ENCODE measurements around the gene HS6ST2.

HS6ST2 gene

DNA sequence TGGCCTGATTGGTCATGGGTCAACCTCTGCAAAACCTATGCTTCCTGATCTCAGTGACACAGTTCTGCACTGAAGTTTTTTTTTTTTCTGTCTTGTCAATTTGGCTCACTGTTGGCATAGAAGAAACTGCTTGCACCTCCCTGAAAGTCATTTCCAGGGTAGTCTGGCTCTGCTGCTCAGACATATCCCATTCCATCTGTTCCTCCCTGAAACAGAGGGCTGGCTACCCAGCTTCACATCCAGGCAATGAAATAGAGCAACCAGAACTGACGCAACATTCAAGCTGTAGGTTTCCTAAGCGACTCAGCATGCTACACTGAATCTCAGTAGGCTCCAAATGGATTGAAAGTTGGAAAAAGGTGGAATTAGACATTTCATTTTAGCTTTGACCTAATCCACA, 292.8 kb downstream of the HS6ST2 start:
- no peak for DNase-seq

DNA sequence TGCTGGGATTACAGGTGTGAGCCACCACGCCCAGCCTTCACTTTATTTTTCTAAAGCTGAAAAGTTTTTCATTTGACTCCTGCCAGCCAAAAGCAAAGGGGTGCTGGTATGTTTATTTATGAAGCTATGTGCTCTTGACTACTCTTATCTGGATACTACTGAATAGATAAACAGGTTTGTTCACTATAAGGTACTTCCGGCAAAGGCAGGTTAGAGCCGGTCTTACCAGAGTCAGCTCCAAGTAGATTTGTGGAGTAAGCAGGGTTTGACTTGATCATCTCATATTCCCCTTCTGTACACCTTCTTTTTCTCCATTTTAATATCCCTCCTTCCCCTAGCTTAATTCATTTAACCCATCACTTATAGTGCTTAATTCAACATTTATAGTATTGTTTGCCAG, 294.2 kb downstream of the HS6ST2 start:
- no peak for DNase-seq

DNA sequence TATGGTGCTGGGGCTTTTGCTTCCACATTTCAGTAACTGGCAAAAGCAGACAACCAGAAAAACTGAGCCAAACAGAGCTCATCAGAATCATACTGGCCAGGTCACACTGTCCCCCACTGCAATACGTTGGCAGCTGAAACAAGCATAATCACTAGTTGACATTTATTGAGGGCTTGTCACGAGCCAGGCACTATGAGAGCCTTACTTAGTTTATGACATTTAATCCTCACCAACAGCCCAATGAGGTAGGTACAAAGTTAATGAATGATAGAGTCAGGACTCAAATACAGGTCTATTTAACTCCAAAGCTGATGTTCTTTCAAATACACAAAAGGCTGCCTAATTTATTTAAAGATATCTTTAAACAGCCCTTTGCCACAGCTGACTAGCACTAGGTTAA, 295.6 kb downstream of the HS6ST2 start:
- DNase-seq, result no peak

DNA sequence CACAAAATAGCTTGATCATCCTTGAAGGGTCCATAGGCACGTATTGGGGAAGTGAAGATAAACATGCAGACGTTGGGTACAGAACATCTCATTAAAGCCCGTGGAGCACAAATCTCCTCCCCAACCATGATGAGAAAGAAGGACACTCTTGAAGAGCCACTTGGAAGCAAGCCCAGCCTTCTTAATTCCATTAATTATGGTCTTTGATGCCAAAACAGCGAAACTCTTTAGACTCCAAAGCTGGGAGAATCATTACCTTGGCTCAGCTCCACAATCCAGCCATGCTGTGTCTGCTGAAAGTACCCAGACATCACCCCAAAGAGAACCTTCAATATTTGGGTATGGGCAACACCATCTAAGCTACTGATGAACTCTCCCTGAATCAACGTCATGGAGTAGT, 300.6 kb downstream of the HS6ST2 start:
- DNase-seq, result no peak

DNA sequence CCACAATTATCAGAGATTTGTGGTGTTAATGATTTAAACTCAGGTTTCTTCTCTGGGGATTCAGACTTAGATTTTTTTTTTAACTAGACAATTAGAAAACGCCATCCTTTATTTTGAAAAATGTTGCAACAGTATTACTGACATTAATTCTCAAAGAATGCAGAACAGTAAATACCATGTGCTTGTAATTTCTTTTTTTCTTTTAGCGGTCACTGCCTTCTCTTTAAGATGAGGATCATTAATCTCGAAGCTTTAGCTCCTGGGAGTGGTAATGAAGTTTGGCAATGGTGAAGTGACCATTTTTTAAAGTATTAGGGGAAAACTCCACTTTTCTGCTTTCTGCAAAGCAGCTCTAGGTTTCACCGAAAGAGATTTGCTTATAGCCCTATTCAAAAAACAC, 305.6 kb downstream of the HS6ST2 start:
- no peak for DNase-seq

DNA sequence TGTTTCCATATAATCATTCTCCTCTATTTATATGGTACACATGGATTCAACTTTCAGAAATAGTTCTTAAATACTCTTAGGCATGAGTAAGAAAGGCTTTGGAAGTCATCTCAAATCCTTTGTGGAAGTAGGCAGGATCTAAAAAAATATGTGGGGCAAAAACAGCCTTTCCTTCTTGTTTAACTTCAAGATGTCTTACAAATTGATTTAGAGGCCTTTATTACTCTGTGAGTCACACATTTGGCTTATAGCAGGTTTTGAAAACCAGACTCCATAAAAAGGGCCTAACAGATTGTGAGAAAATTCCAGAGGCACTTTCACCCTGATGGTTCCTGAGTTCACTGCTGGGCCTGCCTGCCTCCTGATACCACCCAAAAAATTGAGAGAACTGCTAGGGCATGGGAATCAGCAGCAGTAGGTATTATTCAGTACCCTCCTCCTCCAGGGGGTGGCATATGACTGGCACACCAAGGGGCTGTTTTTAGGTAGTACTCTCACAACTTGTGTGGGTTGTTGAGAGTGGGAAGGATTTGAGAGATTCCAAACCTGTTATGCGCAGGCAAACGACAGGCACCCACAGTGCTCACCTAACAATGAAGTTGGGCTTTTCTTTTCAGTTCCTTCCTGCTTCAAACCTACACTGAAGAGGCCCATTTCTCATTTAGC, 306.9 kb downstream of the HS6ST2 start:
- no peak for DNase-seq

DNA sequence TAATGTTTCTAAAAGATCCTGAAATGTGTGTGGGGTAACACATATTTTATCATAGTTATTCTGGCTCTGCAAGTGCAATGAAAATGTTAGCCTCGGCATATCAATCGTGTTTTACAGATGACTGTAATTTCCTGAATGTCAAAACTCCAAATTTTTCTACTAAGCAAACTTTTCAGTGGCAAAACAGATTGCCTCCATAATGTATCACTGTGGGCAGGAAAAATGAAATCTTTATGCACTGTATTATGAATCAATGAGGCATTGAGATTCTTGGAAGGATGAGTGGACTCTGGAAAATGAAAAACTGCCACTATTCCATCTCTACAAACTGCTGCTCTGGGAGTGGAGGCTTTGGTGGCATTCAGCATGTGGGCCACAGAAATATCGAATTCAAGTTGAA, 309.5 kb downstream of the HS6ST2 start:
- DNase-seq, result no peak

DNA sequence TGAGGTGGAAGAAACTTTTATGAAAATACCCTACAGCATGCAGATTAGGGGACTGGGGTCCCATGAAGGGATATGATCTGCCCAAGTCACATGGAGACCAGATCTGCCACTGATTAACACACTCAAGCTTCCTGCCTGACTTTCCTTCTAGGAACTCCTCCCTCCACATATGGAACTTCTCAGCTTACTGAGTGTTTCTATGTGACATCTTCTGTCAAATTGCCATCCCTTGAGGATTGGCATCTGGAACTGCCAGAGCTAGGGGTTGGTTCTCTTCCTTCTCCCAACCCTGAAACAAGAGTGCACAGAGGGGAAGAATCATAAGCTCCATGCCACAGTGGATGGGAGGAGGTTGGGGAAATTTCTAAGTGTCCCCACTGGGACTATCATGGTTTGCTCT, 319.0 kb downstream of the HS6ST2 start:
- DNase-seq, result no peak

DNA sequence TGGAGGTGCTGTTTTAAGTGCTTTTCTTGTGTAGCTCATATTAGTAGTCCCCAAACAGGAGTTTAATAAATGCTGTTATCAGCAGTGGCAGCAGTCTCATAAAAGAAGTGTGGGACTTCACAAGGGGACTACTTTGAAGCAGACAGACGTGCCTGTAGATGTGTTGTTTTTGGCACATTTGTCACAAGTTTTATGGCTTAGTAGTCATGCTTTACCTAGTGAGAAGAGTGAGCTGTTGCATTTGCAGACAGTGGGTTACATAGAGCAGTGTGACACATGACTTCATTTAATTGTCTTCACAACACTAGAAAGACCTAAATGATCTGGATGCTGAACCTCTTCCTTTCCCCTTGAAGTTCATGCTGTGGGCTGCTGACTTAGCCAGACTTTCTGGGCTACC, 320.1 kb downstream of the HS6ST2 start:
- DNase-seq, result no peak

DNA sequence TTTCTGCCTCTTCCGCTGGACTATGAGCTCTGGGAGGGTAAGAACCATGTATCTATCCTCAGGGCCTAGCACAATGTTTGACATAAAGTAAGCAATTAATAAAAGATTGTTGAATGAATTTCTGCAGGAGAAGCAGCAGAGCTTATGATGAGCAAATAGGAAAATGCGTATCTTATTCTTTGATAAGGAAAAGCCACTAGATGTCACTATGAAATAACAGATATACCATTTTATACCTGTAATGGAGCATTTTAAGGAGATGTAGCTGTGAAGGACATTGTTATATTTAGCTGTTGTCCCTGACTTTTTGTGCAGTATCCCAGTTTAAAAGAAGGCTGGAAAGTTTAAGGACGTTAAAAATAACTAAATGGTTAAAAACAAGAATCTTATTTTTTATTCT, 322.3 kb downstream of the HS6ST2 start:
- no peak for DNase-seq

DNA sequence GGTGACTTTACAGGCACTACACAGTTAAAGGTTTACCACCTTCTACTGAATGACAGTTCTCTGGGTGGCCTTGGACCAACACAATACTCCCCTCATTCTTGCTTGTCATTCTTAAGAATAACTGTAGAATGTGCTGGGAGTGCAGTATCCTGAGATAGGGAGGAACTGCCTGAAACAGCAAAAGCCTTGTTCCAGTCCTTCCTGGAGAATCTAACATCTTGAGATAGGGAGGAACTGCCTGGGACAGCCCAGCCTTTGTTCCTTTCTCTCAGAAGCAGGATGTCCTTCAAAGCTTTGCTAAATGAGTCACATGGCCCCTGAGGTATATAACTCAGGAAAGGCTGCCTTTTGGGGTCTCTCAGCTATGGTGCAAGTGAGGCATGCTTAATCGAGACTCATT, 323.9 kb downstream of the HS6ST2 start:
- no peak for DNase-seq

DNA sequence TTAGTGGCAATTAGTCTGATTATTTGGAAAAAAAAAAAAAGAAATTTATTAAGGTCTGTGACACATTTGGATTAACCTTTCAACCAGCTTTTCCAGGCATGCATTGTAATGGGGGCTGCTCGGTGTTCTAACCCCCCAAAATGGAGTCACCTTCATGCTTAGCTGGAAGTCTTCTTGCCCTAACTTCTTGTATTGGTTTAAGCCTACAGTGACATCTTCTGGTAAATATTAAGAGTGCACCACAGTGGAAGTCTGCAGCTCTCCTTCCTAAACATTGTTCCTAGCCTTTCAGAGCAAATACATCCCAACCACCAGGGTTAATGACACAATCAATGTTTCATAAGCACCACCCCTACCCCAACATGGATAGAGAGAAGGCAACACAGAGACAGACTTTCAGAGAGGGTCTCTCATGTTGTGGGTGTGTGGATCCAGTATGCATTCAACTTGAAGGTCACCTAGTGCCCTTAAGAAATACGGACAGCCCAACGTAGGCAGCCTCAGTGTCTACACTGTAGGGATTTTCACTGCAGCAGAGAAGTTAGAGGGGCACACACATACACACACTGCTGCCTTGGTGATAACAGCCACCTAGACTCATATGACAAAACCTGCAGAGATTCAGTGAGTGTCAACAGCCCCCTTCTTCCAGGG, 326.7 kb downstream of the HS6ST2 start:
- DNase-seq, result no peak

DNA sequence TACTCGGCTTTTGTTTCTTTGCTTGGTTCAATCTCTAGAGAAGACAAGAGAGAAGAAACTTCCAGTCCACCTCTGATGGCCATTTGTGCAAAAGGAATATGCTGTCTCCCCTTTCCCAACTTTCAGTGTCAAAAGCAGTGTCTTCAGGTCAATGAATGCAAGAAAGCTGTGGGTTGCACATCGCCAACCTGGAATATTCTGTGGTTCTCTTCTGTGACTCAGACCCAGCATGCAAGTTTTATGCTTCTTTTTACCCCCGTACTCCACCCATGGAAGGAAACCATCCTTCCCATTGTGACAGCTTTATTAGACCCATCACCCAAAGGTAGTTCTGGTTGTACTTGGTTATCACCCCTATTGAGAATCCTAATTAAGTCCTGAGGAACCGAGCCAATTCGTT, 334.0 kb downstream of the HS6ST2 start:
- no peak for DNase-seq

DNA sequence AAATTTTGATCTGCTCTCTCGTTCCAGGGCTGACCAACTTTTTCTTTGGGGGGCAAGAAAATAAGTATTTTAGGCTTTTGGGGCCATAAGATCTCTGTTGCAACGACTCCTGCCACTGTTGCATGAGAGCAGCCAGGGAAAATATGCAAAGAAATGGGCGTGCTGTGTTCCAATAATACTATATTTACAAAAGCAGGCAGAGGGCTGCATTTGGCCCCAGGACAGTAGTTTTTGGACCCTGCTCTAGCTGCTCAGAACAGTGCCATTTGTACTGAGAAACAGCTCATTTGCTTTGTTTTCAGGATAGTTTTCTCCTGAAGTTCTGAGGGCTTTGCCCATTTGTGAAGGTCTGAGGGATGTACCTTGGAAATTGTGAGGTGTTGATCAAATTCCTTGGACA, 334.5 kb downstream of the HS6ST2 start:
- no peak for DNase-seq

DNA sequence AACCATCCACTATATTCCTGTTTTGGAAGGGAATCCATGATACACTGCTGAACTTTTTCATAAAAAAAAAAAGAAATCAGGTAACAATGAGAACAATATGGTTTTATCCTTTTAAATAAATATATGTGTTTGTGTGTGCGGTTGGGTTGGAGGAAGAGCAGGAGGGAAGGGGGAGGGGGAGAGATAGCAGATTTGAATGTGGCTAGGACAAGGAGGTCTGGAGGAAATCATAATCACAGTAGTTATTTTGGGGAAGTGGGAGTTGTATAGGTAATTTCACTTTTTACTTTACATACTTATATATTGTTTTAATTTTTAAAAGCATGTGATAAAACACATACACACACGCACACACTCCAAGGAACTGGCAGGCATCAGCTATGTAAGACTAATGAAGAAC, 335.1 kb downstream of the HS6ST2 start:
- no peak for DNase-seq

DNA sequence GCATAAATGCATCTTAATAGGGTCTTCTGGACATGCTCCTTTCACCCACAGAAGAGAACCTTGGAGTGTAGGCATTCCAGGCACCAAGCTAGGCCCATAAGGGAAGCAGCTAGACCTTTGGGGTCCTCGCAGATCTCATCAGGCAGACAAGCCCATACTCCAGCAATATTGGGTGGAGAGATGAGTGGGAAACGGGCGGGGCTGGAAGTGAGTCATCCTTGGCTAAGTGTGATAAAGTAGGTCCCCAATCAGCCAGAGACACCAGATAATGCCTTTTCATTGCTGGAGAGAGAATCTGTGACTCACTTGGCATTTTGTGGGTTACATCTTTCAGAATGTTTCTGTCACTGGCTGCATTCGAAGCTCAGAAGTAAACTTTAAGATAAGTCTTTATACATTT, 336.3 kb downstream of the HS6ST2 start:
- DNase-seq, result no peak

DNA sequence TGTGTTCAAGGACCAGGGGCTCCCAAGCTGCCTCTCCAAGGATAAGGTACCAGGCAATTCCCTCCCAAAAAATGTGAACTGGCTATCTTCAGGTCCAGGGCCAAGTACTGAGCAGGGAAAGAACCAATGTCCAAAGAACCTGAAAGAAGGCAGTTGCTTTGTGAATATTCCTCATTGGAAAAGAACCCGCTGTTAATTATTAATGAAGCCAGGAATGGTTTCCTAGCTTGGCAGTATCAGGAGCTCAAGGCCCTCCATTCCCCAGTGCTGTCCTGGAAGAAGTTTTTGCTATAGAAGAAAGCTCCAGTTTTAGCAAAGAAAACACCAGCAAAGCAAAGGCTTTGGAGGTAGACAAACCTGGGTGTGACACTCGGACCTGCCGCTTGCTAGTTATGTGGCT, 339.6 kb downstream of the HS6ST2 start:
- no peak for DNase-seq

DNA sequence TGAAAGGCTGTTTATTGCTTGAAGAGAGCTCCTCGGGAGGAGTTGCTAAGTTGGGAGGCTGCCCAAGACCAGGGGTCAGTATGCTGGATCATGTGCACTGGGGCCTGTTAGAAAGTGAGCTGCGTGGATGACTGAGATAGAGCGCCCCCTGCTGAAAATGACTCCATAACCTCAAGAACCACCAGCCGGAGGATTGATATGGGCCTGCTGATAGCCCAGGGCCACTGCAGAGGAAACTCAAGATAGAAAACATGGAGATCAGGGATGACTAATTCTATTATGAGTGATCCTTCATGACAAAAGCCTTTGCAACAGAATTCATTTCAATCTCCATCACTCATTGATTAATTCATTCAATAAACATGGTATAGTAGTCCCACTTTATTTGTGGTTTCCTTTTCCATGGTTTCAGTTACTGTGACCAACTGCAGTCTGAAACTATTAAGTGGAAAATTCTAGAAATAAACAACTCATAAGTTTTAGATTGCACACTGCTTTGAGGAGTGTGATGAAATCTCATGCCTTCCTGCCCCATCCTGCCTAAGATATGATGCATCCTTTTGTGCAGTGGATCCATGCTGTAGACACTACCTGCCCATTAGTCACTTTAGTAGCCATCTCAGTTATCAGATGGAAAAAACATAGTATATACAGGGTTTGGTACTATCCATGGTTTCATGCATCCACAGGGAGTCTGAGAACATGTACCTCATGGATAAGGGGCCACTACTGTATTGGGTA, 342.9 kb downstream of the HS6ST2 start:
- peak; percentile 13 for DNase-seq

DNA sequence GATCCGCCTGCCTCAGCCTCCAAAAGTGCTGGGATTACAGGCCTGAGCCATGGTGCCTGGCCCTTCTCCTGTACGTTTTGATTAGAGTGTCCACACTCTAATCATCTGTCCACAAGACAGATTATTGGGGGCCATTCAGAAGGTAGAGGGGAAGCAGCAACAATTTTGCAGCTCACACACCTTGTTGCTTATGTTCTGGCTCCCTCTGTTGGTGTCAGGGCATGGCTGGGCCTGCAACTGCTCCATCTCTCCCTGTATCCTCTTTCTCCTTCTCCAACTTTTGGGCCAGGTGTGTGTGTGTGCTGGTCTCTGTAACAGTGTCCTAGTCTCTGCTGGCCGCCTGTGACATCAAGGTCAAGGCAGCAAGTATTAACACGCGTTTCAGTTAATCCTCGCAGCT, 344.1 kb downstream of the HS6ST2 start:
- no peak for DNase-seq

DNA sequence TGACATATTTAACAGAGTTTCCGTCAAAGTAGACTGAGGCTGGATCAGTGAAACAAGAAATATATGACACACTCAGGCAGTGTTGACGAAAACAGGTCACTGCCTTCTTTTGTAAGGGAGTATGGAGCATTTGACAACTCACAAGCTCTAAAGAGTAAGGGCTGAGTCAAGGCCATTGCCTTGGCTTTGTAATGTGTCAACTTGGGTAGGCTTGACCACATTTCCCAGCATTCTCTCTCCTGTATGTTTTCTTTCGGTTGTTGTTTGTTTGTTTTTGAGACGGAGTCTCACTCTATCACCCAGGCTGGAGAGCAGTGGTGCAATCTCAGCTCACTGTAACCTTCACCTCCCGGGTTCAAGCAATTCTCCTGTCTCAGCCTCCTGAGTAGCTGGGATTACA, 344.6 kb downstream of the HS6ST2 start:
- DNase-seq, result no peak

DNA sequence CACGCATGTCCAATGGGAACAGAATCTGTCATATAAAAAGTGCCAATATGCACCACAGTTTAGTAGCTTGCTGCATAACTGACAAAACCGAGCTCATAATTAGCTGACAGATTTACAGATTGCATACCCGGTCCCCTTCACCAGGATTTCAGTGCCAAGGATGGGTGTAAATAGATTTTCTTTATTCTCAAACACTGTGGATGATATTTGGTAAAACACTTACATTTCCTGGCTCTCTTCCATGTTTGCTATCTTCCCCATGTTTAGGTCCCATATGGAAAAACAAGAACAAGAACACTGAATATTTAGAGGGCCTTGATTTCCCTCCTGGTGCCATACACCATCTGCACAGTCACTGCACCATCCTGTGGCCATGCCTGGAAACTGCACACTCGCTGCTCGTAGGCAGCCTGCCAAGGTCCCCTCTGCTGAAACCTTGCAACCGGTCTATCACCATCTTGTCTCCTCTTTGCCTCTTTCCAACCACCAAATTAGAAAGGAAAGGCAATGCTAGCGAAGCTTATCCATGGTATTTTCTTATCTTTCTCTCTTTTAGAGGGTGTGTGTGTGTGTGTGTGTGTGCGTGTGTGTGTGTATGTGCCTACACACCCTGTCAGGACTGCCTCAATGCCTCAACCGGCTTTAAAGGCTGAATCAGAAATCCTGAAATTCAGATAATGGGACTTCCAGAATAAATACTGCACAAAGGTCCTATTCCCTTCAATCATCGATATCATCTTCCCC, 345.4 kb downstream of the HS6ST2 start:
- no peak for DNase-seq

DNA sequence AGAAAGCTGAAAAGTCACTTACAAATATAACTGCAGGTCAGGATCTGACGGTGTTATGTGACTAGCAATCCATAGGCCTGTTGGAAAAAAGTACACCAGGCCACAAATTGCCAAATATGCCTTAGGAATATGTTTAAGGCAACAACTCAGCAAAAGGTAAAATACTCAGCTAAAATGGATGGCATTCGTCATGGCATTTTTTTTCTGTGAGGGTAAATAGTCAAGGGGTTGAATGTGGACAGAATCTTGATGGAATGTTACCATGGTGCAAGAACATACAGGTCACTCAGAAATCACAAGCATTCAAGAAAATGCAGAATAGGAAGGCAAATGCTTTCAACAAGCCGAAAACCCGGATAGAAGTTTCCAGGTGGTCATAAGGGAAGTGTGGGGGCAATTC, 347.9 kb downstream of the HS6ST2 start:
- DNase-seq, result no peak

DNA sequence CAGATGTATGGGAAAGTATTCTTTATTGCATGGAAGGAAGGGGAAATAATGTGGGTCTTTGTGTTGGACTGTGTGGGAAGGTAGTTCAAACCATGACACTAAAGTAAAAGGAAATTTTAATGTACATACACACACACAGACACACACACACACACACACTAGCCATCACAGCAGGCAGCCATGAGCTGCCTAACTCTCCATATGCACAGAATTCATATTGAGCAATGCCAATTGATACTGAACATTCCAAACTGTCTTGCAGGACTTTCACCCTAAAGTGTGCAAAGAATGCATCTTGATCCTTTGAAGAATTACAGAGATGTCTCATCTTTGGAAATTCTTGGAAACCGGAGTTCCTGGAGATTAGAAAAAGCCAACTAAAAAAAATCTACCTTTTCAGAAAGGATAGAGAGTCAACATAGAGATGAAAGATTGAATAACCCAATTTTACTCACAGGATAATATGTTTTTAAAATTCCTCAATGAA, 349.0 kb downstream of the HS6ST2 start:
- no peak for DNase-seq
